Sigmoid colon (tissue), 7 donors: ENCODE results near the gene FBXO5. TPM values are rescaled to one million over a fixed set of nuclear protein-coding genes. Genes with fewer than 3 reads are reported as not detected.
A peak's percentile ranks its signal among the peaks of the same experiment; 100 is the strongest.

Source experiments
- DNase-seq: peaks from one replicate; pipeline ENCODE4 v3.0.0-alpha.2; 2019
- H3K27ac ChIP-seq, 4 donors: fragments of 200-600 bp; sonication (generic); one replicate each; pipeline ENCODE4 v1.5.1; 2016 to 2019; ENCODE audit warnings: mild to moderate bottlenecking in 1 of 4
- H3K27me3 ChIP-seq, 3 donors: fragments of 200-600 bp; sonication (generic); one replicate each; pipeline ENCODE4 v1.5.1; 2019; ENCODE audit warnings: mild to moderate bottlenecking in 1 of 3
- H3K36me3 ChIP-seq, 4 donors: fragments of 200-600 bp; sonication (generic); one replicate each; pipeline ENCODE4 v1.5.1; 2016 to 2019
- H3K4me1 ChIP-seq, 4 donors: fragments of 200-600 bp; sonication (generic); one replicate each; pipeline ENCODE4 v1.5.1; 2017 to 2019
- H3K4me3 ChIP-seq, 4 donors: fragments of 200-600 bp; sonication (generic); one replicate each; pipeline ENCODE4 v1.5.1; 2017 to 2019; ENCODE audit warnings: mild to moderate bottlenecking in 2 of 4, moderate library complexity in 1 of 4
- H3K9me3 ChIP-seq, 4 donors: fragments of 200-600 bp in 3 of 4; sonication (generic) in 3 of 4; one replicate each; pipeline versions ENCODE4 v1.5.1 to v1.6.1; 2013 to 2019
- CTCF ChIP-seq, 4 experiments: fragments of 450-650 bp in 3 of 4; fragments of 200-600 bp in 1 of 4; IDR thresholded peaks; one replicate each; pipeline ENCODE4 v1.5.1; 2016 to 2019; ENCODE audit warnings: antibody characterized with exemption in 4 of 4, mild to moderate bottlenecking in 3 of 4, moderate library complexity in 2 of 4
- EP300 ChIP-seq, 4 donors: sonication (generic); formaldehyde crosslinking; IDR thresholded peaks; one replicate each; pipeline ENCODE4 v1.6.1; 2017; ENCODE audit warnings: antibody characterized with exemption in 4 of 4
- POLR2A ChIP-seq, 2 donors: fragments of 450-650 bp; IDR thresholded peaks; one replicate each; pipeline ENCODE4 v1.6.1; 2016; ENCODE audit warnings: antibody characterized with exemption in 2 of 2, mild to moderate bottlenecking in 2 of 2, moderate library complexity in 2 of 2
- POLR2AphosphoS5 ChIP-seq, 4 donors: sonication (generic); formaldehyde crosslinking; IDR thresholded peaks; one replicate each; pipeline ENCODE4 v1.6.1; 2017; ENCODE audit warnings: antibody characterized with exemption in 4 of 4
- WGBS, 2 donors: extraction: QIAGEN DNeasy Blood & Tissue Kit; methylation state at CpG; one replicate each; pipeline ENCODE4 v1.1.7; 2013; 5-methylcytosine and 5-hydroxymethylcytosine counted together
- intact Hi-C: fragments of 100-400 bp; cut with DNase I; formaldehyde crosslinking; loops from one replicate; pipeline ENCODE4 v1.15.1; 2023
- polyA plus RNA-seq, 3 donors: library from polyadenylated mRNA; stranded (reverse); fragments of 200-250 nt; gene quantifications; one replicate each; pipeline ENCODE4 v1.2.3, GENCODE V29; 2013
- total RNA-seq, 4 donors: library from RNA; depleted of rRNA; stranded (reverse); fragments of >200 nt; gene quantifications; one replicate each; pipeline ENCODE4 v1.1.0, GENCODE V29; 2016
- donor health status: healthy with polysubstance abuse.
- donor health status: Bipolar disorder and iron deficiency.
- donor health status: healthy.

FBXO5 gene
- total and polyA plus RNA-seq, 7 donors = 1.8 to 6.4 (median 3.3) TPM

- 94 to 96% methylated on average over 2 of the region's 2 CpGs for WGBS, 2 donors
- intact Hi-C loops = no loop called here
- DNase-seq = no peak
Observed at GRCh38 chr6:153028286-153028685, 45.4 kb upstream of the FBXO5 start.

GRCh38 chr6:153027480-153027879 is 44.6 kb upstream of the FBXO5 start:
- intact Hi-C loops = no loop called here
- 82 to 85% methylated on average over 4 of the region's 4 CpGs for WGBS, 2 donors
- TF ChIP-seq POLR2AphosphoS5 (IDR thresholded peaks at IDR 0.05) = no peak
- TF ChIP-seq CTCF (IDR thresholded peaks at IDR 0.05) = no peak

More at GRCh38 chr6:153028286-153028685, 45.4 kb upstream of the FBXO5 start:
- H3K27ac ChIP-seq = no peak overlapping the region
- H3K4me3 ChIP-seq = no peak overlapping the region
- no peaks in the 10 kb centered on the region for H3K4me1 ChIP-seq
- no peaks in the 10 kb centered on the region for H3K36me3 ChIP-seq
- no peaks in the 10 kb centered on the region for H3K27me3 ChIP-seq
- TF ChIP-seq POLR2A (IDR thresholded peaks at IDR 0.05) (no peak), POLR2AphosphoS5 (IDR thresholded peaks at IDR 0.05) (no peak), CTCF (IDR thresholded peaks at IDR 0.05) (no peak), EP300 (IDR thresholded peaks at IDR 0.05) (no peak)
- H3K9me3 ChIP-seq = no peaks in the 10 kb centered on the region

GRCh38 chr6:153024709-153025017 is 41.8 kb upstream of the FBXO5 start:
- DNase-seq = no peak
- H3K27me3 ChIP-seq = no peaks in the 10 kb centered on the region
- H3K27ac ChIP-seq = no peak overlapping the region
- 9% methylated on average over 1 of the region's 1 CpG for WGBS, 2 donors
- H3K4me3 ChIP-seq = no peak overlapping the region
- no peaks in the 10 kb centered on the region for H3K4me1 ChIP-seq
- intact Hi-C loops = loop anchor here (2.0 kb wide), 1 partner anchor 160 kb away; no protein-coding TSS in a partner anchor
- TF ChIP-seq EP300 (IDR thresholded peaks at IDR 0.05) (no peak), CTCF (IDR thresholded peaks at IDR 0.05) (no peak), POLR2AphosphoS5 (IDR thresholded peaks at IDR 0.05) (no peak), POLR2A (IDR thresholded peaks at IDR 0.05) (no peak)
- H3K9me3 ChIP-seq = no peaks in the 10 kb centered on the region
- no peaks in the 10 kb centered on the region for H3K36me3 ChIP-seq

More at GRCh38 chr6:153027480-153027879, 44.6 kb upstream of the FBXO5 start:
- Histone ChIP-seq H3K27me3 (no peaks in the 10 kb centered on the region), H3K9me3 (no peaks in the 10 kb centered on the region), H3K4me1 (no peaks in the 10 kb centered on the region), H3K36me3 (no peaks in the 10 kb centered on the region), H3K4me3 (no peak overlapping the region), H3K27ac (no peak overlapping the region)
- no peak for DNase-seq

- WGBS, 2 donors = 37 to 41% methylated on average over 6 of the region's 6 CpGs
- H3K27me3 ChIP-seq = no peaks in the 10 kb centered on the region
- DNase-seq = no peak
- no peak overlapping the region for H3K4me3 ChIP-seq
- no peaks in the 10 kb centered on the region for H3K9me3 ChIP-seq
- no peak for TF ChIP-seq POLR2A (IDR thresholded peaks at IDR 0.05)
- TF ChIP-seq CTCF (IDR thresholded peaks at IDR 0.05) = peak in 3 of 4 experiments; percentile 53 to 74 (median 55)
- H3K4me1 ChIP-seq = no peaks in the 10 kb centered on the region
- no peaks in the 10 kb centered on the region for H3K36me3 ChIP-seq
- intact Hi-C loops = loop anchor here (2.0 kb wide), 1 partner anchor 159 kb away; no protein-coding TSS in a partner anchor
- no peak overlapping the region for H3K27ac ChIP-seq
Observed at GRCh38 chr6:153023977-153024708, 41.3 kb upstream of the FBXO5 start.

- H3K4me1 ChIP-seq = no peaks in the 10 kb centered on the region
- H3K36me3 ChIP-seq = no peaks in the 10 kb centered on the region
- TF ChIP-seq POLR2AphosphoS5 (IDR thresholded peaks at IDR 0.05) = no peak
- TF ChIP-seq POLR2A (IDR thresholded peaks at IDR 0.05) = no peak
- TF ChIP-seq EP300 (IDR thresholded peaks at IDR 0.05) = no peak
- TF ChIP-seq CTCF (IDR thresholded peaks at IDR 0.05) = no peak
- no peaks in the 10 kb centered on the region for H3K9me3 ChIP-seq
- H3K4me3 ChIP-seq = no peak overlapping the region
- DNase-seq = no peak
- no peak overlapping the region for H3K27ac ChIP-seq
- intact Hi-C loops = loop anchor here (5.0 kb wide), 1 partner anchor 41 kb away; no protein-coding TSS in a partner anchor
- WGBS, 2 donors = 91 to 95% methylated on average over 3 of the region's 3 CpGs
- H3K27me3 ChIP-seq = no peaks in the 10 kb centered on the region
Observed at GRCh38 chr6:153018355-153018754, 35.5 kb upstream of the FBXO5 start.
